Left lobe of liver (tissue), 2 donors: ENCODE data around the gene RAPGEF6. TPM values are rescaled to one million over a fixed set of nuclear protein-coding genes. Genes with fewer than 3 reads are reported as not detected.
"Not testable (repeated sequence)": the region's sequence is repeated elsewhere in the genome, so short reads cannot be mapped to it uniquely, and the experiment has no call there.

Source experiments
- ATAC-seq: fragments of 200-7000 bp; cut with Tn5 transposase; one replicate; pipeline ENCODE4 v1.9.1; 2020; ENCODE audit warnings: mild to moderate bottlenecking, moderate library complexity
- DNase-seq: peaks from one replicate; pipeline ENCODE4 v3.0.0-alpha.2; 2020; ENCODE audit warnings: low spot score
- total RNA-seq: library from RNA; stranded (reverse); gene quantifications from one replicate; pipeline ENCODE4 v1.2.1, GENCODE V29; 2021
- donor health status: DM: no; HTN: no; CAD: no; lungs with moderate emphysema.
- donor health status: DM: no; HTN: yes; CAD: no.

The RAPGEF6 gene
- total RNA-seq, 1 donor from 2014 or later: 3.9 TPM

DNA sequence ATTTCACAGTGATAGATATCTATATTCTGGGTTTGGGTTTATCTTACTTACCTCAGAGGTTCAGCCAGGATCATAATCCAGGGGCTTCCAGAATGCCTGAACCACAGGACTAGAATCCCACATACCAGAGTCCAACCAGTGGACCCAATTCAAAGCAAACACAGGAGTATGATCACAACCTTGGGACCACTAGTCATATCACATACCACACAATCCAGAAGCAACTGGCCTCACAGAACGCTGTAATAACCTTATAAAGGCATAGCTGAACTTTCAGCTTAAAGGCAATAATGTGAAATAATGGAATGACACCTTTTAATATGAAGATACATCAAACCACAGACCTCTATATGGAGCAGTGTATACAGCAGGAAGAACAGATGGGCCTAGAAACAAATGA, 25.3 kb downstream of the RAPGEF6 start:
- no peak for DNase-seq
- no peak for ATAC-seq

DNA sequence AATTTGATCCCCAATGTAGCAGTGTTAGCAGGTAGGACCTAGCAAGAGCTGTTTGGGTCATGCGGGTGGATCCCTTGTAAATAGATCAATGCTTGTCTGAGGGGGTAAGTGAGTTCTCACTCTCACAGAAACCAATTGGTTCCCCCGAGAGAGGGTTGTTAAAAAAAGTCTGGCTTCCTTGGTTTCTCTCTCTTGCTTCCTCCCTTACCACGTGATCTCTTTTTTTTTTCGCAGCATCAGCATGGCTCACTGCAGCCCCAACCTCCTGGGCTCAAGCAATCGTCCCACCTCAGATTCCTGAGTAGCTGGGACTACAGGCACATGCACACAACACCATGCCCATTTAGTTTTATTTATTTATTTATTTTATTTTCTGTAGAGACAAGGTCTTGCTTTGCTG, 26.4 kb downstream of the RAPGEF6 start:
- no peak for ATAC-seq
- no peak for DNase-seq

DNA sequence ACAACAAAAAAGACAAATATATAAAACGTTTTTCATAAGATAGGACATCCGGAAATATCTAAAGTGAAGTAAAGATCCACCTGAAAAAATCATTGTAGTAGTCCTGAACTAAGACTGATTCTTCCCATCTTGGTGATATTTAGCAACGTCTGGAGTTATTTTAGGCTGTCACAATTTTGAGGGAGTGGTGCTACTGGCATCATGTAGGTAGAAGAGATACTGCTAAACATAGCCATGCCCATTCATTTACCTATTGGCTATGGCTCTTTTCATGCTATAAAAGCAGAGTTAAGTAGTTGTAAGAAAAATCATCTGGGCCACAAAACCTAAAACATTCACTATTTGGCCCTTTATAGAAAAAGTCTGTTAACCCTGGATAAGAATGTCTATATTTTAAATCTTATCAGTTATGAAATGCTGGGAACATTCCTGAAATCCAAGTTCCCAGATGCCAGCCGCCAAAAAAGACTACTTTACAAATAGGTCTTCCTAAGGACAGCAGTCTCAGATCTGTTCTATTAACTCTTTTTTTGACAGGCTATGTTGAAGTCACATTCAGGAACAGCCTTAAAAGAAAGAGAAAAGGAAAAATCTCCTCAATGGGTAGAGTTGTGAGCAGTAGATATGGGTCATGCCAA, 27.0 kb downstream of the RAPGEF6 start:
- DNase-seq (no peak), ATAC-seq (no peak)

DNA sequence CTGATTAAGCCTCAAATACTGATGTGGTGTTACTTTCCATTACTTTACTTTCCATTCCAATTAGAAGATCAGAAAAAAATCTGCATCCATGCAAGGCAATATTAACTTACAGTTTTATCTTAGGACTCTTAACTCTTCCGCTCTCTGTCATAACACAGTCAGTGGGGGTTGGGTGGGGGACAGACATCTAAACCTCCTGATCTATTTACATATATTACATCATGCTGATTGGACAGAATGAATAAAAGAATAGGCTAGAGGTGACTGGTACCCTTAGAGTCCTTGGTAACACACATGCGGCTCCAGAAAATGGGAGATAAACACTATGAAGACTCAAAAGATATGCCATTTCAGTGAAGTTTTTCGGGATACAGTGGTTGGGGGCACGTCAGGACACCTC, 27.6 kb downstream of the RAPGEF6 start:
- ATAC-seq (no peak), DNase-seq (no peak)

DNA sequence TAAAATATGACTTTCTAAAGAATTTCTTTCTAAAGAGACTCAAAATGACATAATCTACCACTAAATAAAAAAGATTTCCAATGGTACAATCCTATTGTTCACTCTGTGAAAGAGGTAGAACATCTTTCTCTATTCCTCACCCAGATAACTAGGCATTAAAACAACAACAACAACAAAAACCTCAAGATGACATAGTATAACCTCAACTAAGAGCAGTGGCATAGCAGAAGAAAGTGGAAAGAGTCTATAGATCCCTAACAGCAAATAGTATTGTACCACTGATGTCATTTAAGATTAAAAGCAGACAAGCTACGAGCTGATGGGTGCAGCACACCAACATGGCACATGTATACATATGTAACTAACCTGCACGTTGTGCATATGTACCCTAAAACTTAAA, 29.9 kb downstream of the RAPGEF6 start:
- ATAC-seq (no peak), DNase-seq (no peak)

DNA sequence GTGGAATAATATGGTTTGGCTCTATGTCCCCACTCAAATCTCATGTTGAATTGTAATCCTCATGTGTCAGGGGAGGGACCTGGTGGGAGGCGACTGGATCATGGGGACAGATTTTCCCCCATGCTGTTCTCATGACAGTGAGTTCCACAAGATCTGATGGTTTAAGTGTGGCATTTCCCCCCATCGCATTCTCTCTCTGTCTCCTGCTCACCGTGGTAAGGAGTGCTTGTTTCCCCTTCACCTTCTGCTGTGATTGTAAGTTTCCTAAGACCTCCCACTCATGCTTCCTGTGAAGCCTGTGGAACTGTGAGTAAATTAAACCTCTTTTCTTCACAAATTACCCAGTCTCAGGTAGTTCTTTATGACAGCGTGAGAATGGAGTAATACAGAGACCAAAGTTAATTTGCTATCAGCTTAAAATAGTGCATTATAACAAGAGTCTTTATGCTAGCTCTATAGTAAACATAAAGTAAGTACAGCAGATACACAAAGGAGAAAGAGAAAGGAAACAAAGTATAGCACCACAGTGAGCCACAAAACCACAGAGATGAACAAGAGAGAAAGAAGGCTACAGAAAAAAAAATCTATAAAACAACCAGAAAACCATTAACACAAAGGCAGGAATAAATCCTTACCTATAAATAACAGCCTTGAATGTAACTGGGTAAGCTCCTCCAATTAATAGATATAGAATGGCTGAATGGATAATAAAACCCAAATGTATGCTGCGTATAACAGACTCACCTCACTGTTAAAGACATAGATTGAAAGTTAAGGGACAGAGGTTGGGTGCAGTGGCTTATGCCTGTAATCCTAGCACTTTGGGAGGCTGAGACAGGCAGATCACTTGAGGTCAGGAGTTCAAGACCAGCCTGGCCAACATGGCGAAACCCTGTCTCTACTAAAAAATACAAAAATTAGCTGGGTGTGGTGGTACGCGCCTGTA, 39.7 kb downstream of the RAPGEF6 start:
- DNase-seq (no peak), ATAC-seq (no peak)

DNA sequence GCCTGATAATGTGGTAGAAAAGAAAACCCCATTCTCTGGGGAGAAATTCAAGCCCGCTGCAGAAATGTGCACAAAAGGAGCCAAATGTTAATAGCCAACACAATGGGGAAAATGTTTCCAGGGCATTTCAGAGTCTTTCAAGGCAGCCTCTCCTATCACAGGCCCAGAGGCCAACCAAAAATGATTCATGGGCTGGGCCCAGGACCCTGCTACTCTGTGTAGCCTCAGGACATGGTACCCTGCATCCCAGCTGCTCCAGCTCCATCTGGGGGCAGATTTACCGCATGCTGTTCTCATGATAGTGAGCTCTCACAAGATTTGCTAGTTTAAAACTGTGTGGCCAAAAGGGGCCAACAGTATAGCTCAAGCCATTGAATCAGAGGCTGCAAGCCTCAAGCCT, 41.1 kb downstream of the RAPGEF6 start:
- DNase-seq (no peak), ATAC-seq (no peak)

DNA sequence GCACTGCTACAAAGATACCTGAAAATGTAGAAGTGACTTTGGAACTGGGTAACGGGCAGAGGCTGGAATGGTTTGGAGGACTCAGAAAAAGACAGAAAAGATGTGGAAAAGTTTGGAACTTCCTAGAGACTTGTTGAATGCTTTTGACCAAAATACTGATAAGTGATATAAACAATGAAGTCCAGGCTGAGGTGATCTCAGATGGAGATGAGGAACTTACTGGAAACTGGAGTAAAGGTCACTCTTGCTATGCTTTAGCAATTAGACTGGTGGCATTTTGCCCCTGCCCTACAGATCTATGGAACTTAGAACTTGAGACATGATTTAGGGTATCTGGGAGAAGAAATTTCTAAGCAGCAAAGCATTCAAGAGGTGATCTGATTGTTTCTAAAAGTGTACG, 41.6 kb downstream of the RAPGEF6 start:
- not testable (repeated sequence) for ATAC-seq, DNase-seq

DNA sequence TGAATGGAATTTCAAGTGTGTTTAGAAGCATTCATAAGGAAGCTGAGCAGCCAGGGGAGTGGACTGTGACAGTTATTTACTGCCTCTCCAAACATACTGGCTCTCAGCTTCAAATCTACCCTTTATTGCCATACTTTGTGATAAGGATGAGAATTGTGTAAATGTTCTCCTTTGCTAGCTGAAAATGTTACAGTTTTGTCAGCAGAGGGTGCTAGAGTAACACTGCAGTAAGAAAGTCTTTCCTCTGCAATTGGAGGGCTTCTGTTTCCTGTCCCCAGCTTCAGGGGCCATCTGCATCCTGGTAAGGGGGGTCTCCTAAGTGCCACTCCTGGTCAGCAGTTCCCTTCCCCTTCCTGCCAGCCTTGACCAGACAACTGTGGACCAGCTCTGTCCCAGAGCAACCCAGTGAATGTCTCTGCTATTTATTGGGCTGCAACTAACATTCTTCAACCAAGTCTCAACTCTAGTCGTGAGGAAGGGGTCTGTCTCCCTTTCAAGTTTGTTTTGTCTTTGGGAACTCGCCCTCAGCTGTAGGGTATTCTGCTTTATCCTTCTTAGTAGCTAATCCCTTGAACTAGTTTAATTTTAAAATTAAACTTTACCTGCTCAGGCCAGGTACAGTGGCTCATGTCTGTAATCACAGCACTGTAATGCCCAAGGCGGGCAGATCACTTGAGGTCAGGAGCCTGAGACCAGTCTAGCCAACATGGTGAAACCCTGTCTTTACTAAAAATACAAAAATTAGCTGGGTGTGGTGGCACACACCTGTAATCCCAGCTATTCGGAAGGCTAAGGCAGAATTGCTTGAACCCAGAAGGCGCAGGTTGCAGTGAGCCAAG, 45.3 kb downstream of the RAPGEF6 start:
- ATAC-seq (peak; percentile 88), DNase-seq (no peak)

DNA sequence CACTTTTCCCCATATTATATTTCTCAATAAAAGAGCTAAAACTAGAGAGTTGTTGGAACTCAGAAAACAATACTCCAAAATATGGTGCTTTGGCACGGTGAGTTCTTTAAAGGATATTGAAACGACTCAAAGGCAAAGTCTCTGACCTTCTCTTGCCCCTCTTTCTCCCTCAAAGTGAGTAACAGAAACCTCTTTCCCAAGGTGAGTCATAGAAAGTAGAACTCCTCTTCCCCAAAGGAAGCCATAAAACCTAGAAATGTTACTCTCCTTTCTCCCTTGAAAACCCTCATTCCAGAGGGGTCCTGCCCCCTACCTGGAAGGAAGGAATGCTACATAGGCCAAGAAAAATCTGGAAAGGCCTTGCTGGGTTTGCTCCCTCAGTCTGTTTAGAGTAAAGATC, 47.5 kb downstream of the RAPGEF6 start:
- ATAC-seq (no peak), DNase-seq (no peak)

DNA sequence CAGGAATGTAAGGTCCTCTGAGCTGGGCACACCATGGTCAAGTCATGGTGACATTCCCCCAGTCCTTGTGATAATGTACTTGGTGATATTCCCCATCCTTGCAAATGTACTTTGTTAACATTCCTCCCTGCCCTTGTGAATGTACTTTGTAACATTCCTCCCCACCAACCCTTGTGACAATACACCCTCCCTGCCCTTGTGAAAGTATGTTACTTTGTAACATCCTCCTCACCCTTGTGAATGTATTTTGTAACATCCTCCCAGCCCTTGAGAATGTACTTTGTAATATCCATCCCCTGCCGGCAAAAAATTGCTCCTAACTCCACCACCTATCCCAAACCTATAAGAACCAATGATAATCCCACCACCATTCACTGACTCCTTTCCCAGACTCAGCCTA, 53.3 kb downstream of the RAPGEF6 start:
- ATAC-seq: no peak

DNA sequence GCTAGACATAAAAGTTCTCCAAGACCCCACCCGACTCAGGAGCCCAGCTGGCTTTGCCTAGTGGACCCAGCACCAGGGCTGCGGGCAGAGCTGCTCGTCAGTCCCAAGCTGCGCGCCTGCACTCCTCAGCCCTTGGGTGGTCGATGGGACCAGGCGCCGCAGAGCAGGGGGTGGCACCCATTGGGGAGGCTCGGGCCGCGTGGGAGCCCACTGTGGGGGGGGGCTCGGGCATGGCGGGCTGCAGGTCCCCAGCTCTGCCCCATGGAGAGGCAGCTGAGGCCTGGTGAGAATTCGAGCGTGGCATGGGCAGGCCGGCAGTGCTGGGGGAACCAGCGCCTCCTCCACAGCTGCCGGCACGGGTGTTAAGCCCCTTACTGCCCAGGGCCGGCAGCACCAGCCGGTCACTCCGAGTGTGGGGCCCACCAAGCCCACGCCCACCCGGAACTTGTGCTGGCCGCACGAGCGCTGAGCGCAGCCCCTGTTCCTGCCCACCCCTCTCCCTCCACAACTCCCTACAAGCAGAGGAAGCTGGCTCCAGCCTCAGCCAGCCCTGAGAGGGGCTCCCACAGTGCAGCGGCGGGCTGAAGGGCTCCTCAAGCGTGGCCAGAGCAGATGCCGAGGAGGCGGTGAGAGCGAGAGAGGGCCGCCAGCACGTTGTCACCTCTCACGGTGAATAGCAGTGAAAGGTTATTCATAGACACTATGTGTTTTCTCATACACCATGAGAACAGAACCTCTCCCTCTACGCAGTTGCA, 54.9 kb downstream of the RAPGEF6 start:
- ATAC-seq: no peak
- no peak for DNase-seq

More for the DNA sequence above, 53.3 kb downstream of the RAPGEF6 start:
- no peak for DNase-seq

DNA sequence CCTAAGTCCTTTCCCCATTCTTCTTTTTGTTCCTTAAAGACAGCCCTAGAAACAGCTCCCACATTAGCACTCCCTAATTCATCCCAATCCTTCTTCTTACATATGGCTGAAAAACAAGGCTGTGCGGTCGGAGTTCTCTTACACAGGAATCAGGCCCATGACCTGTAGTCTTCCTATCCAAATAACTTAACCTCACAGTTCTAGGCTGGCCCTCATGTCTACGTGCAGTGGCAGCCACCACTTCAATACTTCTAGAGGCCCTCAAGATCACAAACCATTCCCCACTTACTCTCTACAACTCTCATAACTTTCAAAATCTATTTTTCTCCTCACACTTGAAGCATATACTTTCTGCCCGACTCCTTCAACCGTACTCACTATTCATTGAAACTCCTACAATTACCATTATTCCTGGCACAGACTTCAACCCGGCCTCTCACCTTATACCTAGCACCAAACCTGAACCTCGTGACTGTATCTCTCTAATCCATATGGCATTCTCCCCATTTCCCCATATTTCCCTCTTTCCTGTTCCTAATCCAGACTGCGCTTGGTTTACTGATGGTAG, 59.3 kb downstream of the RAPGEF6 start:
- ATAC-seq: no peak
- DNase-seq: no peak

DNA sequence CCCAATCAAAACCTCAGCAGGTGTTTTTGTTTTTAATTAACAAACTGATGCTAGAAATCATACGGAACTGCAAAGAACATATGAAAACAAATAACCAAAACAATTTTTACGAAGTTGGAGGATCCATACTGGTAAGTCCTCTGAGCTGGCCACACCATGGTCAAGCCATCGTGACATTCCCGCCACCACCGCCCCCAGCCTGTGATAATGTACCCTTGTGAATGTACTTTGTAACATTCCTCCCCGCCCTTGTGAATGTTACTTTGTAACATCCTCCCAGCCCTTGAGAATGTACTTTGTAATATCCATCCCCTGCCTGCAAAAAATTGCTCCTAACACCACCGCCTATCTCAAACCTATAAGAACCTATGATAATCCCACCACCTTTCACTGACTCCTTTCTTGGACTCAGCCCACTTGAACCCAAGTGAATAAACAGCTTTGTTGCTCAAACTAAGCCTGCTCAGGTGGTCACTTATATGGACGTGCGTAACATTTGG, 63.3 kb downstream of the RAPGEF6 start:
- DNase-seq: no peak
- no peak for ATAC-seq

DNA sequence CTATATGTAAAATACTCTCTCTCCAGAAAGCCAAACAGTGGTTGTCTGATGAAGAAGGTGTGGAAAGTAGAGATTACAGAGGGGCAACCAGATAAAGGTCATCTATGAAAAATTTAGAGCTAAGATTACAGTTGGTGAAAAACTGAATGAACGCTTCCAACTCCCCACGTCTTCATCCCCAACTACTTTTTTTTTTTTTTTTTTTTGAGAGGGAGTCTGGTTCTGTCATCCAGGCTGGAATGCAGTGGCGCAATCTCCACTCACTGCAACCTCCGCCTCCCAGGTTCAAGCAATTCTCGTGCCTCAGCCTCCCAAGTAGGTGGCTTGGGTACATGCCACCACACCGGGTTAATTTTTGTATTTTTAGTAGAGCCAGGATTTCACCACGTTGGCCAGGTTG, 64.3 kb downstream of the RAPGEF6 start:
- DNase-seq (no peak), ATAC-seq (no peak)

DNA sequence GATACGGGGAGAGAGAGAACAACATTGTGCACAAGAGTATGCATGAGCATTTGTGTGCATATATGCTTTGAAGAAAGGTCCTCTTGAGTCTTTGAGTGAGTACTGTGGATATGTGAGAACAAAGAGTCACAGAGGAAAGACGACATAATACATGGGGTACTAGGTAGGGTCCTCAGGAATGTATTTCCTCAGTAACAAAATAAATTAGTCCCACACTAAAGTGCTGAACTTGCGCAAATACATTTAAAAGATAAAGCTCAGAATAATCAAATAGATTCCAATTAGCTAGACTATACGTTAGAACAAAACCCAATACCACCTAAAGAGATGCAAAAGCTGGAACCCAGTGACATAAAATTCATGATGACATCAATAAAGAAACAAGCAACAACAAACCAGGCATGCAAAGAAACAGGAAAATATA, 70.8 kb downstream of the RAPGEF6 start:
- ATAC-seq (no peak), DNase-seq (no peak)

DNA sequence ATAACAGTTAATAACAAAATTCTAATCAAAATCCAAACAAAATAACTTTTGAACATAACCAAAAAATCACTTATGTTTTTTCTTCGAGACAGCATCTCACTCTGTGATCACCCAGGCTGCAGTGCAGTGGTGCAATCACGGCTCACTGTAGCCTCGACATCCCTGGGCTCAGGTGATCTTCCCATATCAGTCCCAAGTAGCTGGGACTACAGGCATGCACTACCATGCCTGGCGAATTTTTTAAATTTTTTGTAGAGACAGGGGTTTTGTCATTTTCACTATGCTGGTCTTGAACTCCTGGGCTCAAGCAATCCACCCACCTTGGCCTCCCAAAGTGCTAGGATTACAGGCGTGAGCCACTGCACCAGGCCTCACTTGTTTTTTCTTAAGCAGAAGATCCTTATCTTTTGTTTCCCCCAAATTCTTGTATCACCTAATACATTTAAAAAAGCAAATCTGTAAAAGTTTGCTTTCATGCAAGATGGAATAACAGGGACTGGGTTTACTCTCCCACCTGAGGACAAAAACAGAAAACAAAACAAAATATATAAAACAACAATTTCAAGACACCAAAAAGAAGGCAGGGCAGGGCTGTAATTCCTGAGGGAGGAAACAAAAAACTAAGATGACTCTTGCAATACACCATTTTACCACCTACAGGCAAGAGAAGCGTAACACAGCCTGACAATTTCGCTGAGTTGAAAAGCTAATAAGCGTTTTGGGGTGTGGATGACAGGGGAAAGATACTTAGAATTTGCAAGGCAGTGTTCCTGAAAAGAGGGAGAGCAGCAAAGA, 71.4 kb downstream of the RAPGEF6 start:
- no peak for DNase-seq
- ATAC-seq: no peak

DNA sequence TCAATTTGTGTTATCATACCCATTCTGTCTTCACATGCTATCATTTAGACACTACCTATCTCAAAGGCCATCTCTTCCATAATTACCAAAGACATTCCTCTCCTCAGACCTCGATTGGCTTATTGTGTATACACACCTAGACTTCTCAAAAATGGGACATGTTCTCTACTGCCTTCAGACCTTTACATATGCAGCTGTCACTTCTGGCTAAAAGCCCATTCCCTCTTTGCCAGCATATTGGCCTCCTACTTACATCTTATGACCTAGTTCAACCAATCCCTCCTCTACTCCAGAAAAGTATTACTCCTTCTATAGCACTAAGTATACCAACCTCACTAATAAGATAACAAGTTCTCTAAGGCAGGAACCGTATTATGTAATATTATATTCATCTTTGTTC, 84.4 kb downstream of the RAPGEF6 start:
- DNase-seq (no peak), ATAC-seq (no peak)

DNA sequence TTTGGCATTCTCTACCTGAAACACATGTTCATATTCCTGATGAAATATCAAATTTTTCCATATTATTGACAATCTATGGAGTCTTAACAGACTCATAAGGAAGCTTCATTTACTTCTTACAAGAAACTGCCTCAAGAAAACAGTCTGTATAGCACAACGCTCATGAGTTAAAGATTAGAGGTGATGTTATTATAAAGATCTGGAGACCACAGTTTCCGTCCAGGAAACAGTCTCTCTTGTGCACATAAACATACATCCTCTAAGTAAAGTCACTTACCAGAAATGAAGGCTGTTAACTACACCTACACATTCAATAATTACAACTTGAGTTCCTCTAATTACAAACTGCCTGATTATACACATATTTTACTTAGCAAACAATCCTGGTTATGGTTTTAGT, 86.9 kb downstream of the RAPGEF6 start:
- ATAC-seq (no peak), DNase-seq (no peak)
